PC-3 (cell line): Measurements from ENCODE around the gene ZC3H7A. TPM values are rescaled to one million over a fixed set of nuclear protein-coding genes. Genes with fewer than 3 reads are reported as not detected.

ENCODE experiments used
- ATAC-seq: fragments of 200-7000 bp; cut with Tn5 transposase; 2 replicates; pipeline ENCODE4 v1.9.1; 2020; ENCODE audit warnings: mild to moderate bottlenecking, moderate library complexity
- BruUV-seq: library from RNA; stranded (reverse); fragments of 400-500 nt; replicated peaks from 2 replicates; lab custom pipeline; 2021; lab: Mats Ljungman, UMichigan
- CTCF ChIA-PET: fragments of 300-600 bp; sonication (Branson Sonifier 250); formaldehyde crosslinking; loops from one replicate; lab custom pipeline; 2022; ENCODE audit warnings: antibody characterized with exemption; lab: Charles Lee
- POLR2A ChIA-PET: fragments of 300-600 bp; sonication (Branson Sonifier 250); formaldehyde crosslinking; loops from one replicate; lab custom pipeline; 2022; ENCODE audit warnings: antibody characterized with exemption; ENCODE audit not compliant: unreplicated experiment; lab: Charles Lee
- DNase-seq: peaks from one replicate; pipeline ENCODE4 v3.0.0-alpha.2; 2015
- H2AFZ ChIP-seq: fragments of 300-600 bp; sonication (generic); 2 replicates; pipeline ENCODE4 v1.6.0; 2016; ENCODE audit warnings: antibody characterized with exemption, low read length
- H3F3A ChIP-seq: fragments of 300-600 bp; sonication (generic); one replicate; pipeline ENCODE4 v1.6.0; 2017; ENCODE audit warnings: antibody characterized with exemption, low read length, control low read depth, mild to moderate bottlenecking; ENCODE audit not compliant: unreplicated experiment
- H3K27ac ChIP-seq: fragments of 300-600 bp; sonication (generic); 2 replicates; pipeline ENCODE4 v1.5.1; 2016; ENCODE audit warnings: mild to moderate bottlenecking, low read length
- H3K27me3 ChIP-seq: fragments of 300-600 bp; sonication (generic); 2 replicates; pipeline ENCODE4 v1.6.1; 2016; ENCODE audit warnings: low read length, mixed read lengths
- H3K36me3 ChIP-seq: fragments of 300-600 bp; sonication (generic); 2 replicates; pipeline ENCODE4 v1.6.1; 2016; ENCODE audit warnings: low read depth, mixed run types, low read length, mixed read lengths
- H3K4me1 ChIP-seq: fragments of 300-600 bp; sonication (generic); 2 replicates; pipeline ENCODE4 v1.5.1; 2016; ENCODE audit warnings: low read length; ENCODE audit not compliant: insufficient read depth
- H3K4me2 ChIP-seq: fragments of 300-600 bp; sonication (generic); 2 replicates; pipeline ENCODE4 v1.6.0; 2016; ENCODE audit warnings: low read length
- H3K4me3 ChIP-seq: fragments of 300-600 bp; sonication (generic); 2 replicates; pipeline ENCODE4 v1.5.1; 2016; ENCODE audit warnings: mild to moderate bottlenecking, low read length, mixed read lengths
- H3K79me2 ChIP-seq: fragments of 300-600 bp; sonication (generic); 2 replicates; pipeline ENCODE4 v1.6.1; 2017; ENCODE audit warnings: low read length, mixed read lengths
- H3K9ac ChIP-seq: fragments of 300-600 bp; sonication (generic); 2 replicates; pipeline ENCODE4 v1.6.0; 2016; ENCODE audit warnings: mild to moderate bottlenecking, low read length
- H3K9me2 ChIP-seq: fragments of 300-600 bp; sonication (generic); replicated peaks from 2 replicates; pipeline ENCODE4 v1.6.1; 2016; ENCODE audit warnings: mixed run types, low read length, mixed read lengths
- H3K9me3 ChIP-seq: fragments of 300-600 bp; sonication (generic); 2 replicates; pipeline ENCODE4 v1.6.1; 2016; ENCODE audit warnings: low read length, mixed read lengths
- H4K20me1 ChIP-seq: fragments of 300-600 bp; sonication (generic); 2 replicates; pipeline ENCODE4 v1.6.1; 2016; ENCODE audit warnings: low read length, mixed read lengths
- CTCF ChIP-seq: fragments of 300-600 bp; sonication (generic); conservative IDR thresholded peaks from 2 replicates; pipeline ENCODE4 v1.5.1; 2017; ENCODE audit warnings: antibody characterized with exemption, low read depth, mild to moderate bottlenecking, low read length
- EZH2 ChIP-seq: fragments of 300-600 bp; sonication (generic); IDR thresholded peaks from one replicate; pipeline ENCODE4 v1.6.1; 2017; ENCODE audit warnings: antibody characterized with exemption, mild to moderate bottlenecking, low read length; ENCODE audit not compliant: unreplicated experiment
- EZH2phosphoT487 ChIP-seq: fragments of 300-600 bp; sonication (generic); IDR thresholded peaks from 2 replicates; pipeline ENCODE4 v1.6.1; 2018; ENCODE audit warnings: mild to moderate bottlenecking, antibody characterized with exemption, low read length, borderline replicate concordance
- intact Hi-C: fragments of 100-400 bp; cut with micrococcal nuclease; formaldehyde crosslinking; loops from 2 replicates; pipeline ENCODE4 v1.9.0; 2023
- total RNA-seq: library from RNA; depleted of rRNA; stranded (reverse); fragments of >200 nt; gene quantifications from 2 replicates; pipeline ENCODE4 v1.2.3, GENCODE V29; 2014

Gene ZC3H7A
- total RNA-seq, 1 experiment from 2014 or later = 21.2 TPM

GRCh38 chr16:11784038-11784369 is 13.1 kb downstream of the ZC3H7A start:
- peak overlapping the region; percentile 66 for H3K4me2 ChIP-seq
- H3K36me3 ChIP-seq = no peaks in the 10 kb centered on the region
- peaks cover 54% of the 10 kb centered on the region for H3K79me2 ChIP-seq
- ChIA-PET CTCF (no interaction called here), POLR2A (interaction anchor here (0.6 kb wide), 1 partner anchor 528 kb away, joined by 3 read pairs; the partner anchor contains the start of gene SOCS1)
- TF ChIP-seq CTCF (no peak), EZH2 (no peak), EZH2phosphoT487 (no peak)
- ATAC-seq (no peak), DNase-seq (no peak)
- no TSS peak for BruUV-seq
- no peak overlapping the region for H3K4me3 ChIP-seq
- no peaks in the 10 kb centered on the region for H3K9me3 ChIP-seq
- no peaks in the 10 kb centered on the region for H3F3A ChIP-seq
- peak overlapping the region; percentile 80 for H3K27ac ChIP-seq
- no peaks in the 10 kb centered on the region for H3K27me3 ChIP-seq
- H3K9ac ChIP-seq = no peak overlapping the region
- peaks cover 19% of the 10 kb centered on the region for H3K4me1 ChIP-seq
- H4K20me1 ChIP-seq = peaks cover 3% of the 10 kb centered on the region; the same call in 1 of the 2 replicates
- H3K9me2 ChIP-seq = no peaks in the 10 kb centered on the region
- H2AFZ ChIP-seq = no peak overlapping the region
- intact Hi-C loops = no loop called here

GRCh38 chr16:11783319-11784037 is 13.6 kb downstream of the ZC3H7A start:
- TF ChIP-seq CTCF (no peak), EZH2phosphoT487 (no peak), EZH2 (no peak)
- no peaks in the 10 kb centered on the region for H3K27me3 ChIP-seq
- H3F3A ChIP-seq = no peaks in the 10 kb centered on the region
- H3K4me3 ChIP-seq = peak overlapping the region; percentile 46
- H4K20me1 ChIP-seq = peaks cover 3% of the 10 kb centered on the region; the same call in 1 of the 2 replicates
- H2AFZ ChIP-seq = peak overlapping the region; percentile 23; the same call in 1 of the 2 replicates
- peak overlapping the region; percentile 66 for H3K4me2 ChIP-seq
- CTCF ChIA-PET = no interaction called here
- H3K36me3 ChIP-seq = no peaks in the 10 kb centered on the region
- no TSS peak for BruUV-seq
- POLR2A ChIA-PET = no interaction called here
- peak; percentile 62 for ATAC-seq
- peak overlapping the region; percentile 42 for H3K9ac ChIP-seq
- intact Hi-C loops = loop anchor here (2.0 kb wide), 1 partner anchor 13 kb away; the partner anchor contains the start of gene ZC3H7A
- peaks cover 50% of the 10 kb centered on the region for H3K79me2 ChIP-seq
- peaks cover 19% of the 10 kb centered on the region for H3K4me1 ChIP-seq
- no peaks in the 10 kb centered on the region for H3K9me3 ChIP-seq
- H3K27ac ChIP-seq = peak overlapping the region; percentile 80
- DNase-seq = peak; percentile 9
- H3K9me2 ChIP-seq = no peaks in the 10 kb centered on the region

GRCh38 chr16:11781773-11782172 is 15.3 kb downstream of the ZC3H7A start:
- peaks cover 37% of the 10 kb centered on the region for H3K79me2 ChIP-seq
- H3F3A ChIP-seq = no peaks in the 10 kb centered on the region
- no peak for DNase-seq
- no peaks in the 10 kb centered on the region for H3K27me3 ChIP-seq
- no peaks in the 10 kb centered on the region for H3K36me3 ChIP-seq
- intact Hi-C loops = loop anchor here (2.0 kb wide), 1 partner anchor 15 kb away; the partner anchor contains the start of gene ZC3H7A
- no peak overlapping the region for H3K4me3 ChIP-seq
- no peak overlapping the region for H3K27ac ChIP-seq
- CTCF ChIA-PET = no interaction called here
- H3K4me1 ChIP-seq = peaks cover 19% of the 10 kb centered on the region
- H3K9ac ChIP-seq = no peak overlapping the region
- POLR2A ChIA-PET = no interaction called here
- no peak for ATAC-seq
- H3K4me2 ChIP-seq = no peak overlapping the region
- H2AFZ ChIP-seq = no peak overlapping the region
- H3K9me3 ChIP-seq = no peaks in the 10 kb centered on the region
- no peaks in the 10 kb centered on the region for H3K9me2 ChIP-seq
- BruUV-seq = no TSS peak
- no peak for TF ChIP-seq EZH2phosphoT487
- no peak for TF ChIP-seq CTCF
- no peak for TF ChIP-seq EZH2
- peaks cover 3% of the 10 kb centered on the region; the same call in 1 of the 2 replicates for H4K20me1 ChIP-seq
